SK-N-SH treated with all-trans-retinoic acid at 6 μM for 48 hours (cell line): ENCODE results near the gene CRTC3.

Experiments
- PPARA ChIP-seq: fragments of 250-450 bp; sonication (Bioruptor Pico); IDR thresholded peaks from 2 replicates; pipeline ENCODE4 v1.5.0; 2020; ENCODE audit warnings: mild to moderate bottlenecking, borderline replicate concordance
- ZNF70 ChIP-seq: fragments of 450-650 bp; formaldehyde crosslinking; IDR thresholded peaks from 2 replicates; pipeline ENCODE4 v1.5.0; 2020; ENCODE audit warnings: mild to moderate bottlenecking, moderate library complexity
- ZNF8 ChIP-seq: fragments of 450-650 bp; formaldehyde crosslinking; IDR thresholded peaks from 2 replicates; pipeline ENCODE4 v1.5.0; 2020; ENCODE audit warnings: mild to moderate bottlenecking, moderate library complexity

DNA sequence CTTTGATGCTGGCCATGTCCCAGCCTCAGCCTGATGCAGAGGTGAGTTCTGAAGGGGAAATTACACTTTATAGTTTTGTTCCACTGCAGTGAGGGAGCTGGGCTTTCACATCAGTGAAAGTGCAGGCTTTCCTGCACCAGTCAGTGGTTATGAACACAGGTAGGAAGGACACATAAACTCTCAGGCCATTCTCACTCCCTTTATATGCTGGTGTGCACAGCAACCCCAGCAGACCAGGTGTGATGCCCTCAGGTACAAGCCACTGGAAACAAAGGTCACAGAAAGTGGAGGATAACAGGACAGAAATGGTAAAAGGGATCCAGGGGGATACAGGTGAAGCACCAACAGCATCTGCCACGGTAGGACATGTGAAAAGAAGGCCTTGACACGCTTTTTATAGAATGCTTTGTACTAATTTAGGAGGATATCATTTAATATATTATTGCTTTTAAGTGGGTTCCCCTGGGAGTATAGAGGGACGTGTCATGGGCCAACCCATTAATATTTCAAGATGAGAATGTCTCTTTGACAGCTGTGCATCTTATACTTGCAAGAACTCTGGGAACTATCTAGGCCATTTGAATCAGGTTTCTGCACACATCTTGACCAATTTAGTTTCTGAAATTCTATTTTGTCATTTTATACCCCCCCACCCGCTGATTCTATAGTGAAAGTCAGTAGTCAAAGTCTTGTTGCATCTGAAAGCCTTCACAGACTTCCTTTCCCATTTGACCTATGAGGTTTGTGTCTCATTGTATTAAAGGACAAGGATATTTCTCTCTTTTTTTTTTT, 162.5 kb downstream of the CRTC3 start:
- no peak for TF ChIP-seq PPARA (CRISPR knock-in tag)
- TF ChIP-seq ZNF8 (CRISPR knock-in tag): no peak
- TF ChIP-seq ZNF70 (CRISPR knock-in tag): no peak
